Tibial nerve (tissue), 4 donors: ENCODE data around the gene WFS1. TPM values are rescaled to one million over a fixed set of nuclear protein-coding genes. Genes with fewer than 3 reads are reported as not detected.

Experiments
- DNase-seq, 2 donors: peaks; one replicate each; pipeline ENCODE4 v3.0.0-alpha.2; 2019; ENCODE audit warnings: low spot score in 2 of 2
- H3K27ac ChIP-seq, 4 donors: fragments of 200-600 bp; sonication (generic) in 3 of 4; one replicate each; pipeline ENCODE4 v1.5.1; 2017 to 2019; ENCODE audit warnings: mild to moderate bottlenecking in 1 of 4
- H3K27me3 ChIP-seq, 2 donors: fragments of 200-600 bp; sonication (generic) in 1 of 2; one replicate each; pipeline versions ENCODE4 v1.5.1 to v1.6.0; 2017 to 2019
- H3K36me3 ChIP-seq, 3 donors: fragments of 200-600 bp; sonication (generic); one replicate each; pipeline ENCODE4 v1.5.1; 2018 to 2019
- H3K4me1 ChIP-seq, 4 donors: fragments of 200-600 bp; sonication (generic) in 3 of 4; one replicate each; pipeline ENCODE4 v1.5.1; 2017 to 2019
- H3K4me3 ChIP-seq, 4 donors: fragments of 200-600 bp; sonication (generic) in 3 of 4; one replicate each; pipeline ENCODE4 v1.5.1; 2017 to 2019; ENCODE audit warnings: mild to moderate bottlenecking in 1 of 4, moderate library complexity in 1 of 4
- H3K9me3 ChIP-seq, 4 donors: fragments of 200-600 bp; sonication (generic) in 3 of 4; one replicate each; pipeline ENCODE4 v1.5.1; 2017 to 2019
- EP300 ChIP-seq, 2 donors: sonication (generic); formaldehyde crosslinking; IDR thresholded peaks; one replicate each; pipeline ENCODE4 v1.6.1; 2017; ENCODE audit warnings: antibody characterized with exemption in 2 of 2, mild to moderate bottlenecking in 1 of 2
- POLR2A ChIP-seq, 2 donors: fragments of 450-650 bp; IDR thresholded peaks; one replicate each; pipeline ENCODE4 v1.6.1; 2017; ENCODE audit warnings: antibody characterized with exemption in 2 of 2, mild to moderate bottlenecking in 2 of 2, moderate library complexity in 2 of 2
- WGBS, 2 donors: methylation state at CpG; one replicate each; pipeline ENCODE4 v1.1.5; 2018; 5-methylcytosine and 5-hydroxymethylcytosine counted together
- total RNA-seq, 4 donors: library from RNA; depleted of rRNA; stranded (reverse); fragments of >200 nt; gene quantifications; one replicate each; pipeline ENCODE4 v1.1.0, GENCODE V29; 2016
- TF ChIP-seq, protein P1 (sequence below), 5 experiments: fragments of 200-600 bp in 3 of 5; fragments of 450-650 bp in 2 of 5; sonication (generic) in 3 of 5; IDR thresholded peaks; one replicate each; pipeline ENCODE4 v1.5.1; 2016 to 2019; ENCODE audit warnings: antibody characterized with exemption in 5 of 5, mild to moderate bottlenecking in 3 of 5, moderate library complexity in 2 of 5

Gene WFS1
- total RNA-seq, 4 donors from 2014 or later = 52.8 to 125 (median 57.9) TPM

DNA sequence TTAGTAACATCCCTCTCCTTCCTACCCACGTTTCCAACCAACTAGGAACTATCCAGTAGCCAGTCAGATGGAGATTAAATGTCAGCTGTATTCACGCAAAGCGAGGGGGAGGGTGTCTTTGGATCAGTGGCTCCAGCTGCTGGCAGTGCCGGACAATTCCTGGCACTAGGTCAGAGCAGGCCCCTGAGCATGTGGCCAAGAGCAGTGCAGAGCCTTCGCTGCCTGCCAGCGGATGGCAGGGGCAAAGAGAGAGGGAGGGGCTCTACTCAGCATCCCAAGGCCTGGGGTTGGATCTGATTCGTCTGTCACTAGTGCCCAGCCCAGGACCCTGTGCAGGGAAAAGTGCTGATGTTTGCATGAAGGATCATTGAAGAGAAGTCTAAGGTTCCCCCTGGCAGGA, 40.6 kb upstream of the WFS1 start:
- H3K4me1 ChIP-seq = no peaks in the 10 kb centered on the region
- H3K27me3 ChIP-seq = no peaks in the 10 kb centered on the region
- 18 to 25% methylated on average over 7 of the region's 7 CpGs for WGBS, 2 donors
- no peaks in the 10 kb centered on the region for H3K36me3 ChIP-seq
- H3K4me3 ChIP-seq = no peak overlapping the region
- H3K9me3 ChIP-seq = no peaks in the 10 kb centered on the region
- no peak for DNase-seq
- no peak for TF ChIP-seq POLR2A (IDR thresholded peaks at IDR 0.05)
- TF ChIP-seq, protein P1, sequence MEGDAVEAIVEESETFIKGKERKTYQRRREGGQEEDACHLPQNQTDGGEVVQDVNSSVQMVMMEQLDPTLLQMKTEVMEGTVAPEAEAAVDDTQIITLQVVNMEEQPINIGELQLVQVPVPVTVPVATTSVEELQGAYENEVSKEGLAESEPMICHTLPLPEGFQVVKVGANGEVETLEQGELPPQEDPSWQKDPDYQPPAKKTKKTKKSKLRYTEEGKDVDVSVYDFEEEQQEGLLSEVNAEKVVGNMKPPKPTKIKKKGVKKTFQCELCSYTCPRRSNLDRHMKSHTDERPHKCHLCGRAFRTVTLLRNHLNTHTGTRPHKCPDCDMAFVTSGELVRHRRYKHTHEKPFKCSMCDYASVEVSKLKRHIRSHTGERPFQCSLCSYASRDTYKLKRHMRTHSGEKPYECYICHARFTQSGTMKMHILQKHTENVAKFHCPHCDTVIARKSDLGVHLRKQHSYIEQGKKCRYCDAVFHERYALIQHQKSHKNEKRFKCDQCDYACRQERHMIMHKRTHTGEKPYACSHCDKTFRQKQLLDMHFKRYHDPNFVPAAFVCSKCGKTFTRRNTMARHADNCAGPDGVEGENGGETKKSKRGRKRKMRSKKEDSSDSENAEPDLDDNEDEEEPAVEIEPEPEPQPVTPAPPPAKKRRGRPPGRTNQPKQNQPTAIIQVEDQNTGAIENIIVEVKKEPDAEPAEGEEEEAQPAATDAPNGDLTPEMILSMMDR (IDR thresholded peaks at IDR 0.05) = no peak
- H3K27ac ChIP-seq = no peak overlapping the region

GRCh38 chr4:6229671-6230501, 39.8 kb upstream of the WFS1 start:
- H3K9me3 ChIP-seq = no peaks in the 10 kb centered on the region
- no peak overlapping the region for H3K4me3 ChIP-seq
- no peak for DNase-seq
- H3K36me3 ChIP-seq = no peaks in the 10 kb centered on the region
- TF ChIP-seq EP300 (IDR thresholded peaks at IDR 0.05) = no peak
- no peak for TF ChIP-seq POLR2A (IDR thresholded peaks at IDR 0.05)
- TF ChIP-seq, protein P1 (IDR thresholded peaks at IDR 0.05) = no peak
- no peaks in the 10 kb centered on the region for H3K27me3 ChIP-seq
- H3K4me1 ChIP-seq = no peaks in the 10 kb centered on the region
- no peak overlapping the region for H3K27ac ChIP-seq
- 77% methylated on average over 16 to 18 of the region's 18 CpGs for WGBS, 2 donors

DNA sequence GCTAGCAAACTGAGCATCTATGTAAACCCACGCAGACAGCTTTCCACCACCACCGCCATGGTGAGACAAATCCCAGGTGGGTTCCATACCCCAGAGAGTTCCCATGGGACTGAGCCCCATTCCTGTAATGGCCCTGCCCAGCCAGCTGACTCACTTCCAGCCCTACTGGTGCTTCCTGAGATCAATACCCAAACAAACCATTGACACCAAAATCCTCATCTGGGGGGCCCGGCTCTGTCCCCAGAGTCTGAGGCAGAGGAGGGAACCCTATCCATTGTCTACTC, 39.2 kb upstream of the WFS1 start:
- H3K27me3 ChIP-seq = no peaks in the 10 kb centered on the region
- no peak overlapping the region for H3K4me3 ChIP-seq
- 47 to 61% methylated on average over 3 of the region's 3 CpGs for WGBS, 2 donors
- H3K36me3 ChIP-seq = no peaks in the 10 kb centered on the region
- no peaks in the 10 kb centered on the region for H3K9me3 ChIP-seq
- H3K27ac ChIP-seq = no peak overlapping the region
- H3K4me1 ChIP-seq = no peaks in the 10 kb centered on the region
- DNase-seq = no peak
- TF ChIP-seq EP300 (IDR thresholded peaks at IDR 0.05) (no peak), POLR2A (IDR thresholded peaks at IDR 0.05) (no peak)
- TF ChIP-seq, protein P1 (IDR thresholded peaks at IDR 0.05) = no peak

- Histone ChIP-seq H3K27ac (no peak overlapping the region), H3K27me3 (no peaks in the 10 kb centered on the region), H3K4me3 (no peak overlapping the region), H3K36me3 (no peaks in the 10 kb centered on the region), H3K4me1 (no peaks in the 10 kb centered on the region), H3K9me3 (no peaks in the 10 kb centered on the region)
- TF ChIP-seq POLR2A (IDR thresholded peaks at IDR 0.05) (no peak), EP300 (IDR thresholded peaks at IDR 0.05) (no peak)
- TF ChIP-seq, protein P1 (IDR thresholded peaks at IDR 0.05) = no peak
- WGBS, 2 donors = 87 to 90% methylated on average over 18 to 21 of the region's 21 CpGs
- DNase-seq = no peak
Measured at GRCh38 chr4:6230827-6231662, 38.6 kb upstream of the WFS1 start.

DNA sequence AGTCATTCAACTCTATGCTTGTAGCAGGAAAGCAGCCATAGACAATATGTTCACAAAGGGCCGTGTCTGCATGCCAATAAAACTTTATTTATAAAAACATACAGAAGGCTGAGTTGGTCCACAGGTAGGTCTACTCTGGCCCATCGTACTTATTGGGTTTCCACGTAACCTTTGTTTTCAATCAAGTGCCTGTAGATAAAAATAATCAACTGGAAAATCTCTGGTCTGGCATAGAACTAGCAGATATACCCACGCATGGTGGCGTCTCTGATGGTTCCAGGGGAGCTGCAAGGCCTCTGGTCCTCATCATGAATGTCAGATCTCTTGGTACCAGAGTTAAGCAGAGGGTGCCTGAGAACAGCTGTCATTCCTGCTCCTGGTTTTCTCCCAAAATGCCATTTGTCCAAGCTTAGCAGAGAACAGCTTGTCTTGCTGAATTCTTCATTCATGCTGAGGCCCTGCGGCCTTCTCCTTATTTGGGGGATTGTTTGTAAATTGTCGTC, 37.9 kb upstream of the WFS1 start:
- Histone ChIP-seq H3K4me1 (no peaks in the 10 kb centered on the region), H3K36me3 (no peaks in the 10 kb centered on the region), H3K27me3 (no peaks in the 10 kb centered on the region), H3K4me3 (no peak overlapping the region), H3K9me3 (no peaks in the 10 kb centered on the region), H3K27ac (no peak overlapping the region)
- DNase-seq = no peak
- WGBS, 2 donors = 65 to 77% methylated on average over 7 of the region's 7 CpGs
- TF ChIP-seq POLR2A (IDR thresholded peaks at IDR 0.05) (no peak), EP300 (IDR thresholded peaks at IDR 0.05) (no peak)
- TF ChIP-seq, protein P1 (IDR thresholded peaks at IDR 0.05) = no peak
